ENCODE results near the gene GRPEL2. TPM values are rescaled to one million over a fixed set of nuclear protein-coding genes. Genes with fewer than 3 reads are reported as not detected.

Gene GRPEL2
- total and polyA plus RNA-seq, 2 of the 8 experiments (the other 6 are each of a cell fraction or from before 2014, with no cell fraction given): 11.2 to 52.2 TPM

DNA sequence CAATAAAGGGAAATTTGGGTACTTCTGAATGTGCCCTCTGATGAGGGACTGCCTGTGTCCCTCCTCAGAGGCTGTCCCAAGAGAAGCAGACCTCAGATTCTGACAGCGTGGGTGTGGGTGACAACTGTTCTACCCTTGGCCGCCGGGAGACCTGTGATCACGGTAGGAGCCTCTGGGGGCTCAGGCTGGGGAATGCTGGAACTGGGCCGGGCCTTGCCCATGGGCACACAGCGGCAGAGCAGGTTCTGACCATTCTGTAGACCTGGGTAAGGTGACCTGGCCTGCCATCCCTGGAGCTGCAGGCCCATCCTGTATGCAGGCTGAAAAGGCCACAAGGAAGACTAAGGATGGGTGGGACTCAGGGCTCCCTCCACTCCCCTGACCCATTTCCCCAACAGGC lies 29.5 kb upstream of the GRPEL2 start:
- Histone ChIP-seq H4K8ac (ENCODE audit: extremely low read depth, insufficient read depth, low read length) (peak overlapping the region; percentile 9; the same call in 1 of the 2 replicates), H3K56ac (replicated peaks; ENCODE audit: insufficient read length, low read depth, low read length) (no peak overlapping the region), H4K20me1 (replicated peaks in 1 of 2; ENCODE audit: control insufficient read depth in 1 of 2, insufficient read depth in 2 of 2, low read length in 2 of 2) (no peaks in the 10 kb centered on the region), H3K23ac (ENCODE audit: insufficient read length) (no peak overlapping the region), H3K4ac (replicated peaks; ENCODE audit: insufficient read length, low read depth, low read length) (no peak overlapping the region), H3K4me3 (ENCODE audit: extremely low read depth in 1 of 4, insufficient read depth in 2 of 4, low read depth in 3 of 4, low read length in 4 of 4) (no peak overlapping the region), H2BK12ac (ENCODE audit: low read depth, low read length) (no peak overlapping the region), H3K36me3 (ENCODE audit: control insufficient read depth in 2 of 4, insufficient read depth in 4 of 4, low read length in 3 of 4) (no peaks in the 10 kb centered on the region), H2BK5ac (ENCODE audit: low read depth, low read length) (no peak overlapping the region), H3K14ac (ENCODE audit: insufficient read length) (no peak overlapping the region), H3K4me2 (ENCODE audit: insufficient read depth in 1 of 2, low read depth in 2 of 2, low read length in 2 of 2) (no peak overlapping the region), H3K23me2 (ENCODE audit: low read depth, low read length) (no peaks in the 10 kb centered on the region), H4K91ac (replicated peaks; ENCODE audit: insufficient read length, low read length) (no peak overlapping the region), H4K5ac (ENCODE audit: insufficient read length, low read depth, low read length) (no peak overlapping the region), H3K9me3 (ENCODE audit: insufficient read depth in 2 of 2, low read depth in 1 of 2, low read length in 1 of 2) (no peaks in the 10 kb centered on the region), H2AFZ (ENCODE audit: low read length) (no peak overlapping the region), H3K9ac (replicated peaks in 1 of 4; ENCODE audit: extremely low read depth in 1 of 4, low read depth in 3 of 4, low read length in 3 of 4) (no peak overlapping the region), H2BK20ac (ENCODE audit: low read length) (no peak overlapping the region), H3K27ac (ENCODE audit: low read depth, low read length) (no peak overlapping the region), H3K18ac (ENCODE audit: extremely low read depth, low read length) (no peak overlapping the region), H3K4me1 (replicated peaks in 1 of 4; ENCODE audit: control insufficient read depth in 3 of 4, insufficient read depth in 4 of 4, low read length in 3 of 4) (peaks cover 0 to 6% (median 3%) of the 10 kb centered on the region in 4 experiments; a peak in 4 of 7 replicates), H2BK15ac (ENCODE audit: low read length) (no peak overlapping the region), H3K27me3 (replicated peaks in 1 of 4; ENCODE audit: control insufficient read depth in 3 of 4, extremely low read depth in 1 of 4, insufficient read depth in 3 of 4, low read length in 3 of 4) (no peaks in the 10 kb centered on the region), H3K79me1 (ENCODE audit: low read depth, low read length) (no peaks in the 10 kb centered on the region), H3K79me2 (ENCODE audit: control insufficient read depth in 1 of 2, insufficient read depth in 2 of 2, low read length in 2 of 2) (no peaks in the 10 kb centered on the region), H2BK120ac (replicated peaks; ENCODE audit: low read depth, low read length) (no peak overlapping the region), H2AK5ac (ENCODE audit: low read depth, low read length) (no peak overlapping the region)
- DNase-seq (ENCODE audit: low read depth in 1 of 2, low spot score in 2 of 2) (no peak), FAIRE-seq (no peak)
- ChIA-PET CTCF (ENCODE audit: partially characterized antibody) (interaction anchor here (1.0 to 3.2 kb wide), 10 partner anchors 10 to 114 kb away, joined by 3 to 32 read pairs (median 8); no protein-coding TSS in a partner anchor), POLR2A (ENCODE audit: partially characterized antibody) (no interaction called here)
- 98% methylated on average over 6 of the region's 6 CpGs; no CpG with 5 or more reads in 1 of the 2 experiments for WGBS, 2 experiments (ENCODE audit: extremely low coverage in 1 of 2, insufficient coverage in 1 of 2, insufficient read length in 1 of 2, insufficient replicate concordance in 2 of 2, low coverage in 1 of 2, low lambda C conversion rate in 2 of 2, missing lambda C conversion rate in 1 of 2)
- TF ChIP-seq KDM5A (IDR thresholded peaks at IDR 0.05; ENCODE audit: low read length) (no peak), EGR1 (IDR thresholded peaks at IDR 0.05; ENCODE audit: borderline replicate concordance, low read depth, low read length) (no peak), NANOG (IDR thresholded peaks at IDR 0.05; ENCODE audit: insufficient read depth, low read depth, low read length, poor library complexity, severe bottlenecking) (no peak), TBP (IDR thresholded peaks at IDR 0.05; ENCODE audit: low read depth, low read length) (no peak), EP300 (IDR thresholded peaks at IDR 0.05; ENCODE audit: borderline replicate concordance in 1 of 2, low read depth in 2 of 2, low read length in 2 of 2) (no peak)

Data from H1 (cell line).